IMR-90 (cell line): ENCODE data around the gene CLEC2D. TPM values are rescaled to one million over a fixed set of nuclear protein-coding genes. Genes with fewer than 3 reads are reported as not detected.

Experiments
- ATAC-seq: fragments of 200-7000 bp; cut with Tn5 transposase; 2 replicates; pipeline ENCODE4 v1.9.1; 2020; ENCODE audit warnings: low read depth, mild to moderate bottlenecking, moderate library complexity
- BruUV-seq: library from RNA; stranded (reverse); fragments of 400-500 nt; replicated peaks from 2 replicates; lab custom pipeline; 2021; lab: Mats Ljungman, UMichigan
- CTCF ChIA-PET: fragments of 300-600 bp; formaldehyde crosslinking; extraction: SDS; loops from one replicate; lab custom pipeline; 2021; ENCODE audit warnings: antibody characterized with exemption; lab: Yijun Ruan, JAX
- POLR2A ChIA-PET: fragments of 300-600 bp; sonication (Branson Sonifier 250); formaldehyde crosslinking; loops from one replicate; lab custom pipeline; 2022; ENCODE audit warnings: antibody characterized with exemption; ENCODE audit not compliant: unreplicated experiment; lab: Charles Lee
- DNase-seq: peaks from one replicate; pipeline ENCODE4 v3.0.0; 2013
- H2AFZ ChIP-seq: replicated peaks from 2 replicates; pipeline ENCODE3; 2013; ENCODE audit warnings: low read length, mild to moderate bottlenecking; ENCODE audit not compliant: poor library complexity
- H2AK5ac ChIP-seq: 2 replicates; pipeline ENCODE4 v1.6.1; 2013; ENCODE audit warnings: low read depth, low read length, inconsistent platforms
- H2AK9ac ChIP-seq: replicated peaks from 2 replicates; pipeline ENCODE3; 2013; ENCODE audit warnings: mild to moderate bottlenecking, low read depth, low read length, moderate library complexity; ENCODE audit not compliant: poor library complexity
- H2BK120ac ChIP-seq: 2 replicates; pipeline ENCODE4 v1.6.1; 2013; ENCODE audit warnings: low read depth, low read length, inconsistent platforms
- H2BK15ac ChIP-seq: 3 replicates; pipeline ENCODE4 v1.6.1; 2013; ENCODE audit warnings: low read depth, low read length, inconsistent platforms
- H2BK20ac ChIP-seq: 2 replicates; pipeline ENCODE4 v1.6.1; 2013; ENCODE audit warnings: low read depth, mild to moderate bottlenecking, inconsistent platforms, low read length, moderate library complexity
- H2BK5ac ChIP-seq: 2 replicates; pipeline ENCODE4 v1.6.1; 2013; ENCODE audit warnings: mild to moderate bottlenecking, low read depth, low read length, inconsistent platforms; ENCODE audit not compliant: poor library complexity, severe bottlenecking
- H3K14ac ChIP-seq: replicated peaks from 2 replicates; pipeline ENCODE4 v1.6.1; 2013; ENCODE audit warnings: low read depth, low read length, inconsistent platforms
- H3K18ac ChIP-seq: 2 replicates; pipeline ENCODE4 v1.6.1; 2013; ENCODE audit warnings: low read depth, low read length, control low read depth
- H3K23ac ChIP-seq: 2 replicates; pipeline ENCODE4 v1.6.1; 2013; ENCODE audit warnings: low read depth, low read length, inconsistent platforms
- H3K27ac ChIP-seq: 2 replicates; pipeline ENCODE4 v1.5.1; 2013; ENCODE audit warnings: mild to moderate bottlenecking, control low read depth, low read length; ENCODE audit not compliant: insufficient read depth
- H3K27me3 ChIP-seq: 2 replicates; pipeline ENCODE4 v1.6.1; 2013; ENCODE audit warnings: low read length; ENCODE audit not compliant: control insufficient read depth, insufficient read depth
- H3K36me3 ChIP-seq: 2 replicates; pipeline ENCODE4 v1.6.1; 2013; ENCODE audit warnings: low read length, mixed read lengths; ENCODE audit not compliant: control insufficient read depth, insufficient read depth
- H3K4ac ChIP-seq: 2 replicates; pipeline ENCODE4 v1.6.1; 2013; ENCODE audit warnings: low read depth, low read length, inconsistent platforms
- H3K4me1 ChIP-seq: 2 replicates; pipeline ENCODE4 v1.6.1; 2013; ENCODE audit warnings: low read length, mixed read lengths; ENCODE audit not compliant: control insufficient read depth, insufficient read depth
- H3K4me2 ChIP-seq: 2 replicates; pipeline ENCODE4 v1.6.1; 2013; ENCODE audit warnings: low read depth, mild to moderate bottlenecking, control low read depth, low read length, moderate library complexity
- H3K4me3 ChIP-seq: 2 replicates; pipeline ENCODE4 v1.5.1; 2013; ENCODE audit warnings: low read depth, mild to moderate bottlenecking, control low read depth, low read length, moderate library complexity; ENCODE audit not compliant: insufficient read depth
- H3K56ac ChIP-seq: 2 replicates; pipeline ENCODE4 v1.6.1; 2013; ENCODE audit warnings: low read length, inconsistent platforms; ENCODE audit not compliant: insufficient read depth; ENCODE audit errors: extremely low read depth
- H3K79me1 ChIP-seq, 2 experiments: 2 replicates each; pipeline ENCODE4 v1.6.1; 2013; ENCODE audit warnings: low read length in 2 of 2, inconsistent platforms in 1 of 2, low read depth in 1 of 2
- H3K9ac ChIP-seq: 2 replicates; pipeline ENCODE4 v1.6.1; 2013; ENCODE audit warnings: low read depth, low read length, control low read depth
- H3K9me1 ChIP-seq: 2 replicates; pipeline ENCODE4 v1.6.1; 2013; ENCODE audit warnings: low read length, inconsistent platforms; ENCODE audit not compliant: insufficient read depth
- H3K9me3 ChIP-seq: 2 replicates; pipeline ENCODE4 v1.6.1; 2013; ENCODE audit warnings: low read length; ENCODE audit not compliant: control insufficient read depth, insufficient read depth
- H4K20me1 ChIP-seq: 2 replicates; pipeline ENCODE4 v1.6.1; 2013; ENCODE audit warnings: low read length, inconsistent platforms; ENCODE audit not compliant: insufficient read depth
- H4K5ac ChIP-seq: 2 replicates; pipeline ENCODE4 v1.6.1; 2013; ENCODE audit warnings: mild to moderate bottlenecking, low read depth, low read length, control low read depth
- H4K8ac ChIP-seq, 2 experiments: 2 replicates each; pipeline ENCODE4 v1.6.1; 2013; ENCODE audit warnings: low read depth in 2 of 2, low read length in 2 of 2, control low read depth in 1 of 2, inconsistent platforms in 1 of 2
- H4K91ac ChIP-seq: 2 replicates; pipeline ENCODE4 v1.6.1; 2013; ENCODE audit warnings: low read depth, low read length, inconsistent platforms; ENCODE audit not compliant: insufficient read depth
- MAFK ChIP-seq: IDR thresholded peaks from 2 replicates; pipeline ENCODE4 v1.6.1; 2012; ENCODE audit warnings: low read depth, low read length, improper control_type of control experiment
- MXI1 ChIP-seq: IDR thresholded peaks from 2 replicates; pipeline ENCODE4 v1.6.1; 2012; ENCODE audit warnings: low read depth, mild to moderate bottlenecking, low read length, moderate library complexity, borderline replicate concordance
- POLR2A ChIP-seq: IDR thresholded peaks from 2 replicates; pipeline ENCODE4 v1.6.1; 2012; ENCODE audit warnings: mild to moderate bottlenecking, low read depth, low read length
- RFX5 ChIP-seq: IDR thresholded peaks from 2 replicates; pipeline ENCODE4 v1.8.0; 2012; ENCODE audit warnings: low read depth, mild to moderate bottlenecking, low read length, moderate library complexity
- dilution Hi-C: fragments of 300-500 bp; cut with HindIII; formaldehyde crosslinking; loops from one replicate; pipeline ENCODE4 v1.14.3; 2018; ENCODE audit warnings: low sequenced_read_pairs; ENCODE audit not compliant: unreplicated experiment
- in situ Hi-C: fragments of 300-500 bp; cut with MboI; formaldehyde crosslinking; loops from 3 replicates; pipeline ENCODE4 v1.14.3; 2019; ENCODE audit warnings: low sequenced_read_pairs, inconsistent platforms, mixed read lengths
- intact Hi-C: fragments of 100-400 bp; cut with micrococcal nuclease; formaldehyde crosslinking; loops from 2 replicates; pipeline ENCODE4 v1.10.0; 2022
- polyA plus RNA-seq, 3 experiments: library from polyadenylated mRNA; depleted of rRNA; stranded (reverse); fragments of >200 nt; gene quantifications; 2 replicates each; pipeline ENCODE4 v1.2.3, GENCODE V29; 2012; ENCODE audit warnings: low replicate concordance in 1 of 3
- total RNA-seq: library from RNA; depleted of rRNA; stranded (reverse); fragments of >200 nt; gene quantifications from 2 replicates; pipeline ENCODE4 v1.2.3, GENCODE V29; 2012
- TF ChIP-seq, protein P1 (sequence below): fragments of 150-350 bp; IDR thresholded peaks from 2 replicates; pipeline ENCODE4 v1.6.1; 2016; ENCODE audit warnings: low read depth, mild to moderate bottlenecking, low read length, moderate library complexity, borderline replicate concordance

CLEC2D gene
- total and polyA plus RNA-seq, 2 of the 4 experiments (the other 2 are of a cell fraction) = 0.72 to 1.2 TPM

DNA sequence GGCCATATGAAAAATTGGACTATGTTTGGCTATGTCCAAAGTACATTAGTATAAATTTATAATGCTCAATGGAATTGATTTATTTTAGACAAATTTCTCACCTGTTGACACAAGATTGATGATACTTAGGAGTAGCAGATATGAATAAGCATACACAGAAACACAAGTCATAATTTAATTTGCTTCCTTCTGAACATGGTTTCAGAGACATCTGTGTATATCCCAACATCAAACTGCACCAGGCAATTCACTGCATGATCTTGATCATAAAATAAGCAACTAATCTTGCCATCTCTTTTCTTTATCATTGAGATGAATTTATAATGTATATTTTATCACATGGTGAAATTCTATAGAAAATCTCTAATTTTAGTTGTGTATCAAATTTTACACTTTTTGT is 59.6 kb downstream of the CLEC2D start:
- H3K4ac ChIP-seq = no peak overlapping the region
- no peak overlapping the region for H4K91ac ChIP-seq
- H3K56ac ChIP-seq = no peak overlapping the region
- H3K79me1 ChIP-seq = no peaks in the 10 kb centered on the region
- TF ChIP-seq RFX5 = no peak
- TF ChIP-seq MXI1 = no peak
- no peak for TF ChIP-seq MAFK
- no peak for TF ChIP-seq POLR2A
- TF ChIP-seq, protein P1, sequence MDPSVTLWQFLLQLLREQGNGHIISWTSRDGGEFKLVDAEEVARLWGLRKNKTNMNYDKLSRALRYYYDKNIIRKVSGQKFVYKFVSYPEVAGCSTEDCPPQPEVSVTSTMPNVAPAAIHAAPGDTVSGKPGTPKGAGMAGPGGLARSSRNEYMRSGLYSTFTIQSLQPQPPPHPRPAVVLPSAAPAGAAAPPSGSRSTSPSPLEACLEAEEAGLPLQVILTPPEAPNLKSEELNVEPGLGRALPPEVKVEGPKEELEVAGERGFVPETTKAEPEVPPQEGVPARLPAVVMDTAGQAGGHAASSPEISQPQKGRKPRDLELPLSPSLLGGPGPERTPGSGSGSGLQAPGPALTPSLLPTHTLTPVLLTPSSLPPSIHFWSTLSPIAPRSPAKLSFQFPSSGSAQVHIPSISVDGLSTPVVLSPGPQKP = no peak
- H3K18ac ChIP-seq = no peak overlapping the region
- no peak overlapping the region for H2BK15ac ChIP-seq
- in situ Hi-C loops (no loop called here), dilution Hi-C loops (no loop called here), intact Hi-C loops (no loop called here)
- H3K27me3 ChIP-seq = no peaks in the 10 kb centered on the region; the same call in none of the 2 replicates
- no peak overlapping the region for H2BK5ac ChIP-seq
- BruUV-seq = no TSS peak
- ATAC-seq = no peak
- H4K20me1 ChIP-seq = no peaks in the 10 kb centered on the region
- no peak overlapping the region for H2BK20ac ChIP-seq
- no peaks in the 10 kb centered on the region for H3K4me1 ChIP-seq
- no peak overlapping the region for H3K9ac ChIP-seq
- no peak overlapping the region for H4K5ac ChIP-seq
- H3K4me2 ChIP-seq = no peak overlapping the region
- H2BK120ac ChIP-seq = no peak overlapping the region
- no peak overlapping the region for H3K14ac ChIP-seq
- no peak overlapping the region for H3K27ac ChIP-seq
- no peak overlapping the region for H2AK9ac ChIP-seq
- no peak overlapping the region for H3K4me3 ChIP-seq
- no peak overlapping the region for H3K23ac ChIP-seq
- H2AK5ac ChIP-seq = no peak overlapping the region
- no peaks in the 10 kb centered on the region for H3K9me1 ChIP-seq
- ChIA-PET POLR2A (no interaction called here), CTCF (interaction anchor here (0.6 kb wide), 1 partner anchor 486 kb away, joined by 3 read pairs; no protein-coding TSS in a partner anchor)
- no peak overlapping the region for H2AFZ ChIP-seq
- no peaks in the 10 kb centered on the region for H3K36me3 ChIP-seq
- no peak overlapping the region for H4K8ac ChIP-seq
- no peak for DNase-seq
- H3K9me3 ChIP-seq = no peaks in the 10 kb centered on the region
